Common myeloid progenitor, CD34-positive (primary cell): ENCODE results near the gene SELE. TPM values are rescaled to one million over a fixed set of nuclear protein-coding genes. Genes with fewer than 3 reads are reported as not detected.

Source experiments
- CTCF ChIA-PET: fragments of 350-600 bp; sonication (Branson Sonifier 250); formaldehyde crosslinking; loops from one replicate; lab custom pipeline; 2021; ENCODE audit warnings: antibody characterized with exemption; lab: Charles Lee
- POLR2A ChIA-PET: fragments of 350-600 bp; sonication (Branson Sonifier 250); formaldehyde crosslinking; loops from one replicate; lab custom pipeline; 2021; ENCODE audit warnings: antibody characterized with exemption; lab: Charles Lee
- DNase-seq, 3 donors: peaks; one replicate each; pipeline versions ENCODE4 v3.0.0 to v3.0.0-alpha.2; 2013
- H3K27ac ChIP-seq, 2 experiments: 1 replicate in 1 of 2; 2 replicates in 1 of 2; pipeline ENCODE4 v1.7.0; 2013; ENCODE audit warnings: inconsistent platforms in 2 of 2, low read length in 2 of 2, mild to moderate bottlenecking in 2 of 2, low read depth in 1 of 2, moderate library complexity in 1 of 2; ENCODE audit not compliant: severe bottlenecking in 2 of 2, insufficient read depth in 1 of 2, poor library complexity in 1 of 2
- H3K27me3 ChIP-seq, 5 experiments: replicated peaks in 2 of 5; 1 replicate in 3 of 5; 2 replicates in 2 of 5; pipeline versions ENCODE4 v1.6.1 to v1.7.0; 2013; ENCODE audit warnings: low read length in 4 of 5, mild to moderate bottlenecking in 2 of 5, moderate library complexity in 2 of 5, inconsistent platforms in 1 of 5; ENCODE audit not compliant: insufficient read depth in 5 of 5, control insufficient read depth in 4 of 5
- H3K36me3 ChIP-seq, 4 experiments: 1 replicate in 2 of 4; 2 replicates in 2 of 4; pipeline versions ENCODE4 v1.6.1 to v1.7.0; 2013; ENCODE audit warnings: low read length in 3 of 4, control low read depth in 1 of 4, mild to moderate bottlenecking in 1 of 4; ENCODE audit not compliant: control insufficient read depth in 4 of 4, insufficient read depth in 4 of 4
- H3K4me1 ChIP-seq, 4 experiments: 1 replicate in 3 of 4; 2 replicates in 1 of 4; pipeline versions ENCODE4 v1.6.1 to v1.7.1; 2013; ENCODE audit warnings: low read length in 3 of 4, mild to moderate bottlenecking in 3 of 4, control low read depth in 1 of 4, inconsistent platforms in 1 of 4, moderate library complexity in 1 of 4; ENCODE audit not compliant: control insufficient read depth in 4 of 4, insufficient read depth in 4 of 4; ENCODE audit errors: control extremely low read depth in 1 of 4
- H3K4me3 ChIP-seq, 7 experiments: 1 replicate in 4 of 7; 2 replicates in 3 of 7; pipeline versions ENCODE4 v1.5.1 to v1.7.0; 2013; ENCODE audit warnings: mild to moderate bottlenecking in 7 of 7, low read length in 6 of 7, moderate library complexity in 6 of 7, inconsistent platforms in 2 of 7, low read depth in 2 of 7, control low read depth in 1 of 7; ENCODE audit not compliant: insufficient read depth in 4 of 7, control insufficient read depth in 1 of 7; ENCODE audit errors: extremely low read depth in 1 of 7
- H3K9me3 ChIP-seq, 5 experiments: 1 replicate in 4 of 5; 2 replicates in 1 of 5; pipeline versions ENCODE4 v1.6.1 to v1.7.1; 2013; ENCODE audit warnings: low read length in 4 of 5, mild to moderate bottlenecking in 2 of 5, inconsistent platforms in 1 of 5, low read depth in 1 of 5, moderate library complexity in 1 of 5; ENCODE audit not compliant: control insufficient read depth in 4 of 5, insufficient read depth in 2 of 5; ENCODE audit errors: control extremely low read depth in 1 of 5
- WGBS: methylation state at CpG from one replicate; pipeline ENCODE4 v1.1.5; 2013; ENCODE audit not compliant: insufficient coverage; 5-methylcytosine and 5-hydroxymethylcytosine counted together
- polyA plus RNA-seq: library from polyadenylated mRNA; unstranded; fragments of 120-200 nt; gene quantifications from one replicate; pipeline ENCODE4 v1.2.1, GENCODE V29; 2013

SELE gene, protein sequence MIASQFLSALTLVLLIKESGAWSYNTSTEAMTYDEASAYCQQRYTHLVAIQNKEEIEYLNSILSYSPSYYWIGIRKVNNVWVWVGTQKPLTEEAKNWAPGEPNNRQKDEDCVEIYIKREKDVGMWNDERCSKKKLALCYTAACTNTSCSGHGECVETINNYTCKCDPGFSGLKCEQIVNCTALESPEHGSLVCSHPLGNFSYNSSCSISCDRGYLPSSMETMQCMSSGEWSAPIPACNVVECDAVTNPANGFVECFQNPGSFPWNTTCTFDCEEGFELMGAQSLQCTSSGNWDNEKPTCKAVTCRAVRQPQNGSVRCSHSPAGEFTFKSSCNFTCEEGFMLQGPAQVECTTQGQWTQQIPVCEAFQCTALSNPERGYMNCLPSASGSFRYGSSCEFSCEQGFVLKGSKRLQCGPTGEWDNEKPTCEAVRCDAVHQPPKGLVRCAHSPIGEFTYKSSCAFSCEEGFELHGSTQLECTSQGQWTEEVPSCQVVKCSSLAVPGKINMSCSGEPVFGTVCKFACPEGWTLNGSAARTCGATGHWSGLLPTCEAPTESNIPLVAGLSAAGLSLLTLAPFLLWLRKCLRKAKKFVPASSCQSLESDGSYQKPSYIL
- polyA plus RNA-seq = 0.01 TPM

DNA sequence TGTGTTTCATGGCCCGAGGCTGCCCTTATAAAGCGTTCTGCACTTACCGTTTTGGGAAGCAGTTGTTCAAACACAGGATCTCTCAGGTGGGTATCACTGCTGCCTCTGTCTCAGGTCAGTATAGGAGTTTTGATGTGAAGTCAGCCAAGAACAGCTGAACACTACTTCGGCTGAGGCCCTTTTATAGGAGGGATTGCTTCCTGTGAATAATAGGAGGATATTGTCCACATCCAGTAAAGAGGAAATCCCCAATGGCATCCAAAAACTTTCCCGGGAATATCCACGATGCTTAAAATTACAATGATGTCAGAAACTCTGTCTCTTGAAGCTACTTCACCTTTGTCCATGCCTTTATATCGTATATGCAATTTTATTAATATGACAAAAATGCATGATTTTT lies at the start of gene SELE:
Gene SELE (minus strand): TSS at position 156 of the 400 bp plus-strand sequence. CDS start 467 bp downstream, outside the sequence.
- Histone ChIP-seq H3K4me1 (no peaks in the 10 kb centered on the region), H3K4me3 (no peak within 1 kb of the TSS), H3K27ac (no peak within 1 kb of the TSS), H3K9me3 (no peaks in the 10 kb centered on the region), H3K36me3 (no peaks in the 10 kb centered on the region), H3K27me3 (peaks cover 0 to 2% (median 0%) of the 10 kb centered on the region in 5 experiments)
- ChIA-PET POLR2A (no interaction called here), CTCF (interaction anchor here (1.1 to 2.1 kb wide), 2 partner anchors 12 to 132 kb away, joined by 3 to 6 read pairs; no protein-coding TSS in a partner anchor)
- DNase-seq = no peak
- 100% methylated on average over 3 of the region's 7 CpGs for WGBS

GRCh38 chr1:169782596-169782995 lies 48.7 kb upstream of the SELE start:
- POLR2A ChIA-PET = no interaction called here

DNA sequence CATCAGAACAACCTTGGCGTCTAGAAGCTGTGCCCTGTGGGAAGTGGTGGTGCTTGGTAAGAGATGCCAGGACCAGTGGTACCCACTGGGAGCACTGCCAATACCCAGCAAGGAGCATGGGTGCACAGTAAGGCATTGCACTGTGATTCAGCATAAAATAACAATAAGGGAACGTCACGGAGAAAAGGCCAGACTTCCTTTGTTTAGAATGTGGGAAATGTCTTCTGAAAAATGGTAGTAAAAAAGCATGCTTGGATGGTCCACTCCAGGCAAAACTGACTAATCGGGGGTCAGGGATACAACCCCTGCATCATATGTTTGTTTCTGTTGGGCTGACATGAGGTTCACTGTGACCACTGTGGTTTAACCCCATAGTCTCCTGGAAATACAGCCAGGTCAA lies 46.1 kb upstream of the SELE start:
- Histone ChIP-seq H3K36me3 (no peaks in the 10 kb centered on the region), H3K27me3 (peaks cover 0 to 7% (median 0%) of the 10 kb centered on the region in 5 experiments), H3K27ac (no peak overlapping the region), H3K4me1 (peaks cover 0 to 6% (median 3%) of the 10 kb centered on the region in 4 experiments), H3K9me3 (no peaks in the 10 kb centered on the region), H3K4me3 (no peak overlapping the region)
- ChIA-PET POLR2A (no interaction called here), CTCF (interaction anchor here (0.5 kb wide), 1 partner anchor 10 kb away, joined by 3 read pairs; no protein-coding TSS in a partner anchor)
- DNase-seq = peak in 1 of 3 donors; percentile 9
- WGBS = 8% methylated on average over 4 of the region's 4 CpGs

More at GRCh38 chr1:169782596-169782995, 48.7 kb upstream of the SELE start:
- Histone ChIP-seq H3K27me3 (peaks cover 0 to 10% (median 0%) of the 10 kb centered on the region in 5 experiments), H3K4me3 (no peak overlapping the region), H3K36me3 (no peaks in the 10 kb centered on the region), H3K27ac (no peak overlapping the region), H3K9me3 (no peaks in the 10 kb centered on the region), H3K4me1 (peaks cover 0 to 6% (median 3%) of the 10 kb centered on the region in 4 experiments)
- CTCF ChIA-PET = interaction anchor here (0.6 to 1.4 kb wide), 2 partner anchors 9 to 210 kb away, joined by 3 to 4 read pairs; no protein-coding TSS in a partner anchor
- 57% methylated on average over 1 of the region's 3 CpGs for WGBS
- DNase-seq = no peak

GRCh38 chr1:169779150-169779549 lies 45.3 kb upstream of the SELE start:
- H3K4me1 ChIP-seq = peaks cover 0 to 6% (median 3%) of the 10 kb centered on the region in 4 experiments

DNA sequence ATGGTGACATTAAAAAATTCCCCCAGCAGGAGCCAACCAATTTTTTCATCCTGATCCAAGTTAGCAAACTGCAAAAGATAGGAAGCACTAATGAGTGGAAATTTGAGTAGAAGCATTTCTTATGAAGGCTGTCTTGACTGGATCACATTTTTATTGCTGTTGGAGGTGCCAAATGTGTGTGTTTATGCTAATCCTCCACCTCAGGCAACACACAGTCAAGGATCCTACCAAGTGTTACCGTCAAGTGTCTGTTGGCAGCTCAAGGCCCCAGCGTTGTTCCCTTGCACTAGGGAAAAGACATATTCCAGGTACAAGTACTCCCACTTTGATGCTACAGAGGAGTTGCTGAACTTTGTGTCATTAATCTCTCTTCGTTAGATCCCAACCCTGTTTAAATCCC lies 42.6 kb upstream of the SELE start:
- H3K4me1 ChIP-seq = peaks cover 0 to 6% (median 3%) of the 10 kb centered on the region in 4 experiments
- no peaks in the 10 kb centered on the region for H3K9me3 ChIP-seq
- H3K27me3 ChIP-seq = no peaks in the 10 kb centered on the region
- 100% methylated on average over 3 of the region's 3 CpGs for whole genome bisulfite sequencing
- DNase-seq = no peak
- CTCF ChIA-PET = interaction anchor here (0.5 to 1.2 kb wide), 4 partner anchors 13 to 225 kb away, joined by 3 to 4 read pairs (median 3); partner anchors contain the start of gene F5
- no peak overlapping the region for H3K27ac ChIP-seq
- POLR2A ChIA-PET = no interaction called here
- H3K4me3 ChIP-seq = no peak overlapping the region
- H3K36me3 ChIP-seq = no peaks in the 10 kb centered on the region

More at GRCh38 chr1:169779150-169779549, 45.3 kb upstream of the SELE start:
- DNase-seq = no peak
- ChIA-PET CTCF (no interaction called here), POLR2A (no interaction called here)
- Histone ChIP-seq H3K9me3 (no peaks in the 10 kb centered on the region), H3K36me3 (no peaks in the 10 kb centered on the region), H3K4me3 (no peak overlapping the region), H3K27me3 (peaks cover 0 to 5% (median 0%) of the 10 kb centered on the region in 5 experiments), H3K27ac (no peak overlapping the region)

GRCh38 chr1:169768161-169768560 lies 34.3 kb upstream of the SELE start:
- no peak for DNase-seq
- Histone ChIP-seq H3K36me3 (no peaks in the 10 kb centered on the region), H3K27ac (no peak overlapping the region), H3K9me3 (no peaks in the 10 kb centered on the region), H3K27me3 (no peaks in the 10 kb centered on the region), H3K4me3 (no peak overlapping the region), H3K4me1 (peaks cover 0 to 3% (median 0%) of the 10 kb centered on the region in 4 experiments)
- ChIA-PET POLR2A (no interaction called here), CTCF (no interaction called here)
- WGBS = 100% methylated on average over 2 of the region's 2 CpGs
